H1 (cell line): ENCODE results near the gene GPC6. TPM values are rescaled to one million over a fixed set of nuclear protein-coding genes. Genes with fewer than 3 reads are reported as not detected.

Experiments
- CTCF ChIA-PET: fragments of 300-600 bp; sonication (Branson Sonifier 250); formaldehyde crosslinking; loops from one replicate; lab custom pipeline; 2021; ENCODE audit not compliant: partially characterized antibody; lab: Charles Lee
- POLR2A ChIA-PET: fragments of 300-600 bp; sonication (Branson Sonifier 250); formaldehyde crosslinking; loops from one replicate; lab custom pipeline; 2021; ENCODE audit warnings: inconsistent platforms; ENCODE audit not compliant: partially characterized antibody; lab: Charles Lee
- DNase-seq, 2 experiments: peaks; one replicate each; pipeline versions ENCODE4 v3.0.0 to v3.0.0-alpha.2; 2010 to 2022; ENCODE audit warnings: low spot score in 2 of 2, low read depth in 1 of 2, mixed read lengths in 1 of 2
- FAIRE-seq: peaks from 2 replicates; lab custom pipeline; 2011; peaks lifted over from hg19 to GRCh38; lab: Jason Lieb, UNC
- H2AFZ ChIP-seq: 2 replicates; pipeline ENCODE4 v1.8.1; 2012; ENCODE audit warnings: low read length, inconsistent platforms
- H2AK5ac ChIP-seq: 2 replicates; pipeline ENCODE4 v1.6.1; 2013; ENCODE audit warnings: low read depth, low read length
- H2BK120ac ChIP-seq: replicated peaks from 2 replicates; pipeline ENCODE3; 2013; ENCODE audit warnings: low read depth, low read length, inconsistent platforms
- H2BK12ac ChIP-seq: 2 replicates; pipeline ENCODE4 v1.6.1; 2013; ENCODE audit warnings: low read depth, low read length
- H2BK15ac ChIP-seq: 2 replicates; pipeline ENCODE4 v1.6.1; 2013; ENCODE audit warnings: low read length
- H2BK20ac ChIP-seq: 2 replicates; pipeline ENCODE4 v1.6.1; 2013; ENCODE audit warnings: low read length
- H2BK5ac ChIP-seq: 2 replicates; pipeline ENCODE4 v1.6.1; 2013; ENCODE audit warnings: low read depth, low read length
- H3K14ac ChIP-seq: 2 replicates; pipeline ENCODE4 v1.6.1; 2013; ENCODE audit warnings: inconsistent platforms; ENCODE audit not compliant: insufficient read length
- H3K18ac ChIP-seq: 2 replicates; pipeline ENCODE4 v1.6.1; 2013; ENCODE audit warnings: low read length; ENCODE audit errors: extremely low read depth
- H3K23ac ChIP-seq: 2 replicates; pipeline ENCODE4 v1.6.1; 2013; ENCODE audit warnings: inconsistent platforms; ENCODE audit not compliant: insufficient read length
- H3K23me2 ChIP-seq: 2 replicates; pipeline ENCODE4 v1.6.1; 2013; ENCODE audit warnings: low read depth, low read length
- H3K27ac ChIP-seq: 2 replicates; pipeline ENCODE4 v1.6.1; 2011; ENCODE audit warnings: low read depth, low read length, inconsistent platforms
- H3K27me3 ChIP-seq, 4 experiments: replicated peaks in 1 of 4; 1 replicate in 1 of 4; 2 replicates in 3 of 4; pipeline versions ENCODE4 v1.6.1 to v1.8.1; 2011 to 2013; ENCODE audit warnings: low read length in 3 of 4, mild to moderate bottlenecking in 3 of 4, inconsistent platforms in 2 of 4, mixed read lengths in 2 of 4, moderate library complexity in 1 of 4; ENCODE audit not compliant: control insufficient read depth in 3 of 4, insufficient read depth in 3 of 4; ENCODE audit errors: extremely low read depth in 1 of 4
- H3K36me3 ChIP-seq, 4 experiments: 2 replicates each; pipeline versions ENCODE4 v1.6.1 to v1.8.1; 2011 to 2013; ENCODE audit warnings: mild to moderate bottlenecking in 4 of 4, low read length in 3 of 4, moderate library complexity in 2 of 4, control low read depth in 1 of 4, inconsistent platforms in 1 of 4; ENCODE audit not compliant: insufficient read depth in 4 of 4, control insufficient read depth in 2 of 4
- H3K4ac ChIP-seq: replicated peaks from 2 replicates; pipeline ENCODE3; 2013; ENCODE audit warnings: low read length, low read depth, mixed read lengths, inconsistent platforms; ENCODE audit not compliant: insufficient read length
- H3K4me1 ChIP-seq, 4 experiments: replicated peaks in 1 of 4; 1 replicate in 1 of 4; 2 replicates in 3 of 4; pipeline versions ENCODE4 v1.6.1 to v1.8.1; 2011 to 2013; ENCODE audit warnings: low read length in 3 of 4, inconsistent platforms in 2 of 4, mixed read lengths in 1 of 4; ENCODE audit not compliant: insufficient read depth in 4 of 4, control insufficient read depth in 3 of 4
- H3K4me2 ChIP-seq, 2 experiments: 2 replicates each; pipeline versions ENCODE4 v1.6.1 to v1.8.1; 2011 to 2013; ENCODE audit warnings: low read depth in 2 of 2, low read length in 2 of 2, control low read depth in 1 of 2, inconsistent platforms in 1 of 2, mild to moderate bottlenecking in 1 of 2; ENCODE audit not compliant: insufficient read depth in 1 of 2
- H3K4me3 ChIP-seq, 4 experiments: fragments of 200-600, 300-600 bp in 1 of 4; sonication (generic), shearing (Covaris generic), sonication (Bioruptor Twin) in 1 of 4; 2 replicates each; pipeline versions ENCODE4 v1.5.1 to v1.8.1; 2011 to 2016; ENCODE audit warnings: low read length in 4 of 4, low read depth in 3 of 4, control low read depth in 2 of 4, inconsistent platforms in 2 of 4, mild to moderate bottlenecking in 2 of 4, mixed read lengths in 1 of 4, moderate library complexity in 1 of 4; ENCODE audit not compliant: insufficient read depth in 2 of 4; ENCODE audit errors: extremely low read depth in 1 of 4
- H3K56ac ChIP-seq: replicated peaks from 2 replicates; pipeline ENCODE3; 2013; ENCODE audit warnings: low read depth, mild to moderate bottlenecking, mixed read lengths, low read length, inconsistent platforms; ENCODE audit not compliant: insufficient read length
- H3K79me1 ChIP-seq: 2 replicates; pipeline ENCODE4 v1.6.1; 2013; ENCODE audit warnings: low read depth, low read length, control low read depth
- H3K79me2 ChIP-seq, 2 experiments: 2 replicates each; pipeline versions ENCODE4 v1.6.1 to v1.8.1; 2012 to 2013; ENCODE audit warnings: low read length in 2 of 2, mild to moderate bottlenecking in 2 of 2, inconsistent platforms in 1 of 2; ENCODE audit not compliant: insufficient read depth in 2 of 2, control insufficient read depth in 1 of 2
- H3K9ac ChIP-seq, 4 experiments: replicated peaks in 1 of 4; 1 replicate in 1 of 4; 2 replicates in 3 of 4; pipeline versions ENCODE4 v1.6.1 to v1.8.1; 2011 to 2013; ENCODE audit warnings: low read depth in 3 of 4, low read length in 3 of 4, control low read depth in 2 of 4, mild to moderate bottlenecking in 2 of 4, moderate library complexity in 2 of 4, inconsistent platforms in 1 of 4; ENCODE audit errors: extremely low read depth in 1 of 4
- H3K9me3 ChIP-seq, 2 experiments: 2 replicates each; pipeline versions ENCODE4 v1.6.1 to v1.8.1; 2012 to 2013; ENCODE audit warnings: mild to moderate bottlenecking in 2 of 2, moderate library complexity in 2 of 2, control low read depth in 1 of 2, inconsistent platforms in 1 of 2, low read depth in 1 of 2, low read length in 1 of 2, mixed read lengths in 1 of 2; ENCODE audit not compliant: insufficient read depth in 2 of 2
- H4K20me1 ChIP-seq, 2 experiments: replicated peaks in 1 of 2; 2 replicates each; pipeline versions ENCODE3 to v1.8.1; 2011 to 2013; ENCODE audit warnings: inconsistent platforms in 2 of 2, low read length in 2 of 2, mild to moderate bottlenecking in 1 of 2; ENCODE audit not compliant: insufficient read depth in 2 of 2, control insufficient read depth in 1 of 2
- H4K5ac ChIP-seq: 2 replicates; pipeline ENCODE4 v1.6.1; 2013; ENCODE audit warnings: low read length, low read depth, mixed read lengths, inconsistent platforms; ENCODE audit not compliant: insufficient read length
- H4K8ac ChIP-seq: 2 replicates; pipeline ENCODE4 v1.8.0; 2013; ENCODE audit warnings: mild to moderate bottlenecking, moderate library complexity, low read length, inconsistent platforms; ENCODE audit not compliant: insufficient read depth; ENCODE audit errors: extremely low read depth
- H4K91ac ChIP-seq: replicated peaks from 2 replicates; pipeline ENCODE3; 2013; ENCODE audit warnings: low read length, mixed read lengths, inconsistent platforms; ENCODE audit not compliant: insufficient read length
- POLR2AphosphoS5 ChIP-seq: IDR thresholded peaks from 2 replicates; pipeline ENCODE4 v1.6.1; 2011; ENCODE audit warnings: low read depth, low read length
- POU5F1 ChIP-seq: IDR thresholded peaks from 2 replicates; pipeline ENCODE4 v1.6.1; 2011; ENCODE audit warnings: low read depth, mild to moderate bottlenecking, low read length, moderate library complexity
- WGBS, 2 experiments: shearing (Covaris generic) in 1 of 2; methylation state at CpG; one replicate each; pipeline versions ENCODE4 v1.1.6 to v1.1.7; 2013 to 2015; ENCODE audit warnings: low lambda C conversion rate in 2 of 2, mixed read lengths in 2 of 2, inconsistent platforms in 1 of 2, low coverage in 1 of 2, missing lambda C conversion rate in 1 of 2; ENCODE audit not compliant: insufficient replicate concordance in 2 of 2, insufficient coverage in 1 of 2, insufficient read length in 1 of 2; ENCODE audit errors: extremely low coverage in 1 of 2, missing lambda C conversion rate in 1 of 2; 5-methylcytosine and 5-hydroxymethylcytosine counted together
- polyA plus RNA-seq, 7 experiments: library from polyadenylated mRNA; depleted of rRNA in 3 of 7; stranded (reverse) in 5 of 7; unstranded in 2 of 7; fragments of >200 nt in 5 of 7; fragments of 200-250 nt in 2 of 7; gene quantifications; 1 replicate in 5 of 7; 2 replicates in 1 of 7; 4 replicates in 1 of 7; pipeline versions ENCODE4 v1.2.1 to v1.2.3, GENCODE V29; 2011 to 2013; ENCODE audit warnings: missing spikeins in 2 of 7, mixed read lengths in 2 of 7
- total RNA-seq: library from RNA; stranded (reverse); fragmentation: NEBNext Ultra II Directional; extraction: Animal tissue kit (Norgen Biotek cat#: 25700); gene quantifications from 2 replicates; pipeline ENCODE4 v1.2.1, GENCODE V29; 2021

The GPC6 gene
- total and polyA plus RNA-seq, 2 of the 8 experiments (the other 6 are each of a cell fraction or from before 2014, with no cell fraction given): 5.4 to 12.0 TPM

- no peak overlapping the region for H2BK12ac ChIP-seq
- 83% methylated on average over 13 of the region's 13 CpGs; no CpG with 5 or more reads in 1 of the 2 experiments for WGBS, 2 experiments
- no peaks in the 10 kb centered on the region for H3K9me3 ChIP-seq
- no peak for DNase-seq
- no peaks in the 10 kb centered on the region for H3K79me2 ChIP-seq
- no peak overlapping the region for H3K23ac ChIP-seq
- no peaks in the 10 kb centered on the region for H3K27me3 ChIP-seq
- peaks cover 0 to 7% (median 0%) of the 10 kb centered on the region in 4 experiments; a peak in 2 of 7 replicates for H3K4me1 ChIP-seq
- H3K9ac ChIP-seq: no peak overlapping the region
- no peaks in the 10 kb centered on the region for H3K36me3 ChIP-seq
- H2BK120ac ChIP-seq: no peak overlapping the region
- H3K4ac ChIP-seq: no peak overlapping the region
- no peaks in the 10 kb centered on the region for H3K79me1 ChIP-seq
- no peak overlapping the region for H3K14ac ChIP-seq
- no peak overlapping the region for H2BK20ac ChIP-seq
- H3K18ac ChIP-seq: 0 out of 2 replicates have a peak overlapping the region, but pooled peaks have one; percentile 62
- H4K8ac ChIP-seq: no peak overlapping the region
- H4K5ac ChIP-seq: no peak overlapping the region
- H3K4me3 ChIP-seq: no peak overlapping the region
- ChIA-PET CTCF (interaction anchor here (0.6 to 2.5 kb wide), 3 partner anchors 17 to 33 kb away, joined by 3 to 6 read pairs (median 4); no protein-coding TSS in a partner anchor), POLR2A (interaction anchor here (0.6 kb wide), 1 partner anchor 104 kb away, joined by 4 read pairs; no protein-coding TSS in a partner anchor)
- H3K56ac ChIP-seq: no peak overlapping the region
- no peaks in the 10 kb centered on the region for H4K20me1 ChIP-seq
- no peak for FAIRE-seq
- no peak overlapping the region for H3K27ac ChIP-seq
- no peak overlapping the region for H3K4me2 ChIP-seq
- no peak overlapping the region for H2AK5ac ChIP-seq
- no peaks in the 10 kb centered on the region for H3K23me2 ChIP-seq
- no peak overlapping the region for H2BK5ac ChIP-seq
- H2BK15ac ChIP-seq: no peak overlapping the region
- no peak overlapping the region for H2AFZ ChIP-seq
- no peak overlapping the region for H4K91ac ChIP-seq
- TF ChIP-seq POU5F1 (no peak), POLR2AphosphoS5 (no peak)
- TF ChIP-seq, all 59 proteins: peak for 0
Observed at GRCh38 chr13:94328381-94329041, 1101.9 kb downstream of the GPC6 start.
